IMR-90 (cell line): ENCODE measurements around the gene MREG. TPM values are rescaled to one million over a fixed set of nuclear protein-coding genes. Genes with fewer than 3 reads are reported as not detected.

Experiments
- ATAC-seq: fragments of 200-7000 bp; cut with Tn5 transposase; 2 replicates; pipeline ENCODE4 v1.9.1; 2020; ENCODE audit warnings: low read depth, mild to moderate bottlenecking, moderate library complexity
- BruUV-seq: library from RNA; stranded (reverse); fragments of 400-500 nt; replicated peaks from 2 replicates; lab custom pipeline; 2021; lab: Mats Ljungman, UMichigan
- CTCF ChIA-PET: fragments of 300-600 bp; formaldehyde crosslinking; extraction: SDS; loops from one replicate; lab custom pipeline; 2021; ENCODE audit warnings: antibody characterized with exemption; lab: Yijun Ruan, JAX
- POLR2A ChIA-PET: fragments of 300-600 bp; sonication (Branson Sonifier 250); formaldehyde crosslinking; loops from one replicate; lab custom pipeline; 2022; ENCODE audit warnings: antibody characterized with exemption; ENCODE audit not compliant: unreplicated experiment; lab: Charles Lee
- DNase-seq: peaks from one replicate; pipeline ENCODE4 v3.0.0; 2013
- H2AFZ ChIP-seq: replicated peaks from 2 replicates; pipeline ENCODE3; 2013; ENCODE audit warnings: low read length, mild to moderate bottlenecking; ENCODE audit not compliant: poor library complexity
- H2AK5ac ChIP-seq: 2 replicates; pipeline ENCODE4 v1.6.1; 2013; ENCODE audit warnings: low read depth, low read length, inconsistent platforms
- H2AK9ac ChIP-seq: replicated peaks from 2 replicates; pipeline ENCODE3; 2013; ENCODE audit warnings: mild to moderate bottlenecking, low read depth, low read length, moderate library complexity; ENCODE audit not compliant: poor library complexity
- H2BK120ac ChIP-seq: 2 replicates; pipeline ENCODE4 v1.6.1; 2013; ENCODE audit warnings: low read depth, low read length, inconsistent platforms
- H2BK15ac ChIP-seq: 3 replicates; pipeline ENCODE4 v1.6.1; 2013; ENCODE audit warnings: low read depth, low read length, inconsistent platforms
- H2BK20ac ChIP-seq: 2 replicates; pipeline ENCODE4 v1.6.1; 2013; ENCODE audit warnings: low read depth, mild to moderate bottlenecking, inconsistent platforms, low read length, moderate library complexity
- H2BK5ac ChIP-seq: 2 replicates; pipeline ENCODE4 v1.6.1; 2013; ENCODE audit warnings: mild to moderate bottlenecking, low read depth, low read length, inconsistent platforms; ENCODE audit not compliant: poor library complexity, severe bottlenecking
- H3K14ac ChIP-seq: replicated peaks from 2 replicates; pipeline ENCODE4 v1.6.1; 2013; ENCODE audit warnings: low read depth, low read length, inconsistent platforms
- H3K18ac ChIP-seq: 2 replicates; pipeline ENCODE4 v1.6.1; 2013; ENCODE audit warnings: low read depth, low read length, control low read depth
- H3K23ac ChIP-seq: 2 replicates; pipeline ENCODE4 v1.6.1; 2013; ENCODE audit warnings: low read depth, low read length, inconsistent platforms
- H3K27ac ChIP-seq: 2 replicates; pipeline ENCODE4 v1.5.1; 2013; ENCODE audit warnings: mild to moderate bottlenecking, control low read depth, low read length; ENCODE audit not compliant: insufficient read depth
- H3K27me3 ChIP-seq: 2 replicates; pipeline ENCODE4 v1.6.1; 2013; ENCODE audit warnings: low read length; ENCODE audit not compliant: control insufficient read depth, insufficient read depth
- H3K36me3 ChIP-seq: 2 replicates; pipeline ENCODE4 v1.6.1; 2013; ENCODE audit warnings: low read length, mixed read lengths; ENCODE audit not compliant: control insufficient read depth, insufficient read depth
- H3K4ac ChIP-seq: 2 replicates; pipeline ENCODE4 v1.6.1; 2013; ENCODE audit warnings: low read depth, low read length, inconsistent platforms
- H3K4me1 ChIP-seq: 2 replicates; pipeline ENCODE4 v1.6.1; 2013; ENCODE audit warnings: low read length, mixed read lengths; ENCODE audit not compliant: control insufficient read depth, insufficient read depth
- H3K4me2 ChIP-seq: 2 replicates; pipeline ENCODE4 v1.6.1; 2013; ENCODE audit warnings: low read depth, mild to moderate bottlenecking, control low read depth, low read length, moderate library complexity
- H3K4me3 ChIP-seq: 2 replicates; pipeline ENCODE4 v1.5.1; 2013; ENCODE audit warnings: low read depth, mild to moderate bottlenecking, control low read depth, low read length, moderate library complexity; ENCODE audit not compliant: insufficient read depth
- H3K56ac ChIP-seq: 2 replicates; pipeline ENCODE4 v1.6.1; 2013; ENCODE audit warnings: low read length, inconsistent platforms; ENCODE audit not compliant: insufficient read depth; ENCODE audit errors: extremely low read depth
- H3K79me1 ChIP-seq, 2 experiments: 2 replicates each; pipeline ENCODE4 v1.6.1; 2013; ENCODE audit warnings: low read length in 2 of 2, inconsistent platforms in 1 of 2, low read depth in 1 of 2
- H3K9ac ChIP-seq: 2 replicates; pipeline ENCODE4 v1.6.1; 2013; ENCODE audit warnings: low read depth, low read length, control low read depth
- H3K9me1 ChIP-seq: 2 replicates; pipeline ENCODE4 v1.6.1; 2013; ENCODE audit warnings: low read length, inconsistent platforms; ENCODE audit not compliant: insufficient read depth
- H3K9me3 ChIP-seq: 2 replicates; pipeline ENCODE4 v1.6.1; 2013; ENCODE audit warnings: low read length; ENCODE audit not compliant: control insufficient read depth, insufficient read depth
- H4K20me1 ChIP-seq: 2 replicates; pipeline ENCODE4 v1.6.1; 2013; ENCODE audit warnings: low read length, inconsistent platforms; ENCODE audit not compliant: insufficient read depth
- H4K5ac ChIP-seq: 2 replicates; pipeline ENCODE4 v1.6.1; 2013; ENCODE audit warnings: mild to moderate bottlenecking, low read depth, low read length, control low read depth
- H4K8ac ChIP-seq, 2 experiments: 2 replicates each; pipeline ENCODE4 v1.6.1; 2013; ENCODE audit warnings: low read depth in 2 of 2, low read length in 2 of 2, control low read depth in 1 of 2, inconsistent platforms in 1 of 2
- H4K91ac ChIP-seq: 2 replicates; pipeline ENCODE4 v1.6.1; 2013; ENCODE audit warnings: low read depth, low read length, inconsistent platforms; ENCODE audit not compliant: insufficient read depth
- BHLHE40 ChIP-seq: fragments of 150-350 bp; IDR thresholded peaks from 2 replicates; pipeline ENCODE4 v1.6.1; 2016; ENCODE audit warnings: mild to moderate bottlenecking, low read depth, low read length
- CEBPB ChIP-seq: IDR thresholded peaks from 2 replicates; pipeline ENCODE4 v1.6.1; 2012; ENCODE audit warnings: low read depth, low read length, improper control_type of control experiment
- CHD1 ChIP-seq: IDR thresholded peaks from 2 replicates; pipeline ENCODE4 v1.6.1; 2012; ENCODE audit warnings: low read depth, low read length, improper control_type of control experiment
- CTCF ChIP-seq: conservative IDR thresholded peaks from 2 replicates; pipeline ENCODE4 v1.5.1; 2012; ENCODE audit warnings: mild to moderate bottlenecking, low read depth, low read length, improper control_type of control experiment
- ELK1 ChIP-seq: fragments of 150-350 bp; IDR thresholded peaks from 2 replicates; pipeline ENCODE4 v1.6.1; 2016; ENCODE audit warnings: low read depth, mild to moderate bottlenecking, low read length, moderate library complexity, borderline replicate concordance
- FOS ChIP-seq: fragments of 150-350 bp; IDR thresholded peaks from 2 replicates; pipeline ENCODE4 v1.6.1; 2016; ENCODE audit warnings: low read depth, low read length
- MAFK ChIP-seq: IDR thresholded peaks from 2 replicates; pipeline ENCODE4 v1.6.1; 2012; ENCODE audit warnings: low read depth, low read length, improper control_type of control experiment
- MAZ ChIP-seq: IDR thresholded peaks from 2 replicates; pipeline ENCODE4 v1.6.1; 2012; ENCODE audit warnings: low read depth, mild to moderate bottlenecking, low read length, improper control_type of control experiment, moderate library complexity, borderline replicate concordance
- MXI1 ChIP-seq: IDR thresholded peaks from 2 replicates; pipeline ENCODE4 v1.6.1; 2012; ENCODE audit warnings: low read depth, mild to moderate bottlenecking, low read length, moderate library complexity, borderline replicate concordance
- NFE2L2 ChIP-seq: fragments of 150-350 bp; IDR thresholded peaks from 2 replicates; pipeline ENCODE4 v1.6.1; 2016; ENCODE audit warnings: low read depth, mild to moderate bottlenecking, low read length
- POLR2A ChIP-seq: IDR thresholded peaks from 2 replicates; pipeline ENCODE4 v1.6.1; 2012; ENCODE audit warnings: mild to moderate bottlenecking, low read depth, low read length
- RAD21 ChIP-seq: IDR thresholded peaks from 2 replicates; pipeline ENCODE4 v1.6.1; 2012; ENCODE audit warnings: low read length, improper control_type of control experiment
- RCOR1 ChIP-seq: IDR thresholded peaks from 2 replicates; pipeline ENCODE4 v1.6.1; 2012; ENCODE audit warnings: mild to moderate bottlenecking, low read length, improper control_type of control experiment; ENCODE audit not compliant: insufficient replicate concordance
- RFX5 ChIP-seq: IDR thresholded peaks from 2 replicates; pipeline ENCODE4 v1.8.0; 2012; ENCODE audit warnings: low read depth, mild to moderate bottlenecking, low read length, moderate library complexity
- SMC3 ChIP-seq: fragments of 150-350 bp; IDR thresholded peaks from 2 replicates; pipeline ENCODE4 v1.6.1; 2016; ENCODE audit warnings: low read depth, mild to moderate bottlenecking, antibody characterized with exemption, low read length, moderate library complexity
- USF2 ChIP-seq: fragments of 150-350 bp; IDR thresholded peaks from 2 replicates; pipeline ENCODE4 v1.6.1; 2017; ENCODE audit warnings: mild to moderate bottlenecking, antibody characterized with exemption, low read length, low read depth
- WGBS, 2 experiments: methylation state at CpG; one replicate each; pipeline versions ENCODE4 v1.1.5 to v1.1.7; 2013; ENCODE audit warnings: missing lambda C conversion rate in 2 of 2; ENCODE audit not compliant: insufficient read length in 1 of 2; ENCODE audit errors: extremely low coverage in 2 of 2; 5-methylcytosine and 5-hydroxymethylcytosine counted together
- dilution Hi-C: fragments of 300-500 bp; cut with HindIII; formaldehyde crosslinking; loops from one replicate; pipeline ENCODE4 v1.14.3; 2018; ENCODE audit warnings: low sequenced_read_pairs; ENCODE audit not compliant: unreplicated experiment
- in situ Hi-C: fragments of 300-500 bp; cut with MboI; formaldehyde crosslinking; loops from 3 replicates; pipeline ENCODE4 v1.14.3; 2019; ENCODE audit warnings: low sequenced_read_pairs, inconsistent platforms, mixed read lengths
- intact Hi-C: fragments of 100-400 bp; cut with micrococcal nuclease; formaldehyde crosslinking; loops from 2 replicates; pipeline ENCODE4 v1.10.0; 2022
- polyA plus RNA-seq, 3 experiments: library from polyadenylated mRNA; depleted of rRNA; stranded (reverse); fragments of >200 nt; gene quantifications; 2 replicates each; pipeline ENCODE4 v1.2.3, GENCODE V29; 2012; ENCODE audit warnings: low replicate concordance in 1 of 3
- total RNA-seq: library from RNA; depleted of rRNA; stranded (reverse); fragments of >200 nt; gene quantifications from 2 replicates; pipeline ENCODE4 v1.2.3, GENCODE V29; 2012

Gene MREG
- total and polyA plus RNA-seq, 2 of the 4 experiments (the other 2 are of a cell fraction): 1.0 to 1.8 TPM

GRCh38 chr2:215958257-215958656, 55.1 kb downstream of the MREG start:
- WGBS, 2 experiments: 100% methylated on average over 1 of the region's 4 CpGs; no CpG with 5 or more reads in 1 of the 2 experiments
- no peak overlapping the region for H2BK20ac ChIP-seq
- H3K9me3 ChIP-seq: no peaks in the 10 kb centered on the region
- no peaks in the 10 kb centered on the region for H3K27me3 ChIP-seq
- no TSS peak for BruUV-seq
- H3K4ac ChIP-seq: no peak overlapping the region
- no peaks in the 10 kb centered on the region for H4K20me1 ChIP-seq
- H2AK9ac ChIP-seq: no peak overlapping the region
- no peak overlapping the region for H3K4me3 ChIP-seq
- no peak overlapping the region for H2BK120ac ChIP-seq
- no peak overlapping the region for H3K18ac ChIP-seq
- H3K9me1 ChIP-seq: no peaks in the 10 kb centered on the region
- POLR2A ChIA-PET: no interaction called here
- no peak overlapping the region for H3K23ac ChIP-seq
- H3K4me1 ChIP-seq: no peaks in the 10 kb centered on the region
- DNase-seq (no peak), ATAC-seq (no peak)
- TF ChIP-seq MXI1 (no peak), POLR2A (no peak), RAD21 (no peak), MAZ (no peak), CTCF (no peak), RFX5 (no peak), CEBPB (no peak), CHD1 (no peak), FOS (no peak), BHLHE40 (no peak), RCOR1 (no peak), MAFK (no peak), NFE2L2 (no peak), ELK1 (no peak), SMC3 (no peak), USF2 (no peak)
- H3K79me1 ChIP-seq: no peaks in the 10 kb centered on the region
- H2AFZ ChIP-seq: no peak overlapping the region
- no peak overlapping the region for H3K14ac ChIP-seq
- no peak overlapping the region for H4K91ac ChIP-seq
- no peak overlapping the region for H3K9ac ChIP-seq
- CTCF ChIA-PET: interaction anchor here (1.3 kb wide), 1 partner anchor 8 kb away, joined by 4 read pairs; no protein-coding TSS in a partner anchor
- in situ Hi-C loops (no loop called here), dilution Hi-C loops (no loop called here), intact Hi-C loops (no loop called here)
- no peak overlapping the region for H4K8ac ChIP-seq
- H2BK15ac ChIP-seq: no peak overlapping the region
- no peaks in the 10 kb centered on the region for H3K36me3 ChIP-seq
- H2BK5ac ChIP-seq: no peak overlapping the region
- no peak overlapping the region for H4K5ac ChIP-seq
- no peak overlapping the region for H2AK5ac ChIP-seq
- no peak overlapping the region for H3K27ac ChIP-seq
- H3K4me2 ChIP-seq: no peak overlapping the region
- H3K56ac ChIP-seq: no peak overlapping the region
